SK-N-SH (cell line): ENCODE data around the gene RPS6KB2. TPM values are rescaled to one million over a fixed set of nuclear protein-coding genes. Genes with fewer than 3 reads are reported as not detected.

Experiments used
- CTCF ChIA-PET: fragments of 300-600, 350-600 bp; formaldehyde crosslinking; extraction: SDS; loops from one replicate; lab custom pipeline; 2021; lab: Yijun Ruan, JAX
- POLR2A ChIA-PET: fragments of 350-600 bp; sonication (Branson Sonifier 250); formaldehyde crosslinking; extraction: SDS; loops from one replicate; lab custom pipeline; 2020; ENCODE audit warnings: antibody characterized with exemption, inconsistent platforms; lab: Yijun Ruan, JAX
- DNase-seq: peaks from one replicate; pipeline ENCODE4 v3.0.0; 2012
- H2AFZ ChIP-seq: fragments of 200-600 bp; sonication (generic); 2 replicates; pipeline ENCODE4 v1.8.1; 2016; ENCODE audit warnings: antibody characterized with exemption, mild to moderate bottlenecking, low read depth
- H3F3A ChIP-seq: fragments of 200-600 bp; sonication (generic); replicated peaks from 2 replicates; pipeline ENCODE3; 2016; ENCODE audit warnings: antibody characterized with exemption, mild to moderate bottlenecking; ENCODE audit not compliant: insufficient read depth
- H3K27ac ChIP-seq, 2 experiments: fragments of 200-500 bp in 1 of 2; fragments of 200-600 bp in 1 of 2; sonication (Bioruptor generic) in 1 of 2; sonication (generic), shearing (Covaris generic) in 1 of 2; 2 replicates each; pipeline versions ENCODE4 v1.5.1 to v1.6.1; 2014 to 2016; ENCODE audit warnings: low read depth in 2 of 2, inconsistent platforms in 1 of 2, low read length in 1 of 2, mild to moderate bottlenecking in 1 of 2, mixed read lengths in 1 of 2
- H3K27me3 ChIP-seq: fragments of 200-600 bp; sonication (generic), shearing (Covaris generic); 2 replicates; pipeline ENCODE4 v1.6.1; 2016; ENCODE audit warnings: mixed run types; ENCODE audit not compliant: insufficient read depth
- H3K36me3 ChIP-seq, 2 experiments: fragments of 200-500 bp in 1 of 2; fragments of 200-600 bp in 1 of 2; sonication (Bioruptor generic) in 1 of 2; sonication (generic) in 1 of 2; replicated peaks in 1 of 2; 2 replicates each; pipeline versions ENCODE3 to v1.5.1; 2014 to 2016; ENCODE audit warnings: low read length in 1 of 2, mild to moderate bottlenecking in 1 of 2; ENCODE audit not compliant: insufficient read depth in 2 of 2, control insufficient read depth in 1 of 2
- H3K4me1 ChIP-seq, 2 experiments: fragments of 200-500 bp in 1 of 2; fragments of 200-600 bp in 1 of 2; sonication (Bioruptor generic) in 1 of 2; sonication (generic), shearing (Covaris generic) in 1 of 2; 2 replicates each; pipeline versions ENCODE4 v1.5.1 to v1.6.1; 2014 to 2016; ENCODE audit warnings: low read depth in 1 of 2, low read length in 1 of 2, mixed run types in 1 of 2; ENCODE audit not compliant: insufficient read depth in 2 of 2, control insufficient read depth in 1 of 2
- H3K4me2 ChIP-seq: fragments of 200-600 bp; sonication (generic), shearing (Covaris generic); 2 replicates; pipeline ENCODE4 v1.6.1; 2017; ENCODE audit warnings: mixed run types
- H3K4me3 ChIP-seq, 2 experiments: fragments of 200-500 bp in 1 of 2; fragments of 200-600 bp in 1 of 2; sonication (Bioruptor generic) in 1 of 2; sonication (generic), shearing (Covaris generic) in 1 of 2; 2 replicates each; pipeline versions ENCODE4 v1.5.1 to v1.8.1; 2014 to 2016; ENCODE audit warnings: low read depth in 2 of 2, inconsistent platforms in 1 of 2, low read length in 1 of 2, mild to moderate bottlenecking in 1 of 2, mixed read lengths in 1 of 2, moderate library complexity in 1 of 2
- H3K79me2 ChIP-seq: fragments of 200-600 bp; sonication (generic); 2 replicates; pipeline ENCODE4 v1.8.1; 2017; ENCODE audit warnings: mild to moderate bottlenecking; ENCODE audit not compliant: insufficient read depth
- H3K9ac ChIP-seq: fragments of 200-600 bp; sonication (generic); 2 replicates; pipeline ENCODE4 v1.6.1; 2017; ENCODE audit warnings: mixed run types
- H3K9me2 ChIP-seq: fragments of 200-600 bp; sonication (generic); 2 replicates; pipeline ENCODE4 v1.6.1; 2017; ENCODE audit warnings: mixed run types
- H3K9me3 ChIP-seq: fragments of 200-600 bp; sonication (generic); 2 replicates; pipeline ENCODE4 v1.6.1; 2017; ENCODE audit warnings: mixed run types, mild to moderate bottlenecking, moderate library complexity
- H4K20me1 ChIP-seq: fragments of 200-600 bp; sonication (generic); 2 replicates; pipeline ENCODE4 v1.6.1; 2017; ENCODE audit warnings: mild to moderate bottlenecking, mixed run types; ENCODE audit not compliant: insufficient read depth
- CTCF ChIP-seq: fragments of 200-600 bp; sonication (generic); IDR thresholded peaks from 2 replicates; pipeline ENCODE4 v1.6.1; 2017; ENCODE audit warnings: antibody characterized with exemption, mild to moderate bottlenecking, moderate library complexity
- ELF1 ChIP-seq: IDR thresholded peaks from 2 replicates; pipeline ENCODE4 v1.4.0; 2012
- FOSL2 ChIP-seq: IDR thresholded peaks from 2 replicates; pipeline ENCODE4 v1.4.0; 2012; ENCODE audit warnings: low read depth, mild to moderate bottlenecking, moderate library complexity, borderline replicate concordance
- JUND ChIP-seq: IDR thresholded peaks from 2 replicates; pipeline ENCODE4 v1.4.0; 2012
- MXI1 ChIP-seq: IDR thresholded peaks from 2 replicates; pipeline ENCODE4 v1.6.1; 2012; ENCODE audit warnings: mild to moderate bottlenecking, low read depth, low read length, improper control_type of control experiment
- POLR2AphosphoS5 ChIP-seq: IDR thresholded peaks from 2 replicates; pipeline ENCODE4 v1.6.1; 2012; ENCODE audit warnings: low read depth, low read length
- RAD21 ChIP-seq: IDR thresholded peaks from 2 replicates; pipeline ENCODE4 v1.6.1; 2012; ENCODE audit warnings: mild to moderate bottlenecking, low read length
- RXRA ChIP-seq: IDR thresholded peaks from 2 replicates; pipeline ENCODE4 v1.4.0; 2012; ENCODE audit warnings: low read depth, mild to moderate bottlenecking, borderline replicate concordance
- USF1 ChIP-seq: IDR thresholded peaks from 2 replicates; pipeline ENCODE4 v1.4.0; 2012; ENCODE audit warnings: low read depth, borderline replicate concordance
- ZBTB33 ChIP-seq: IDR thresholded peaks from 2 replicates; pipeline ENCODE4 v1.4.0; 2012; ENCODE audit warnings: low read depth, borderline replicate concordance
- WGBS: methylation state at CpG from one replicate; pipeline ENCODE4 v1.1.6; 2017; ENCODE audit warnings: low lambda C conversion rate; 5-methylcytosine and 5-hydroxymethylcytosine counted together
- polyA plus RNA-seq, 3 experiments: library from polyadenylated mRNA; depleted of rRNA; stranded (reverse); fragments of >200 nt; gene quantifications; 2 replicates each; pipeline ENCODE4 v1.2.3, GENCODE V29; 2012
- TF ChIP-seq, protein P1 (sequence below): fragments of 150-350 bp; IDR thresholded peaks from 2 replicates; pipeline ENCODE4 v1.6.1; 2017; ENCODE audit warnings: antibody characterized with exemption, low read length, low read depth, borderline replicate concordance
- TF ChIP-seq, protein P2 (sequence below): fragments of 150-350 bp; IDR thresholded peaks from 2 replicates; pipeline ENCODE4 v1.6.1; 2016; ENCODE audit warnings: mild to moderate bottlenecking, low read depth, low read length

The RPS6KB2 gene
- polyA plus RNA-seq, 1 of the 3 experiments (the other 2 are of a cell fraction): 52.0 TPM

GRCh38 chr11:67483831-67484665 is 55.8 kb downstream of the RPS6KB2 start (continued):
- TF ChIP-seq ZBTB33 (no peak), USF1 (no peak)
- TF ChIP-seq, protein P1, sequence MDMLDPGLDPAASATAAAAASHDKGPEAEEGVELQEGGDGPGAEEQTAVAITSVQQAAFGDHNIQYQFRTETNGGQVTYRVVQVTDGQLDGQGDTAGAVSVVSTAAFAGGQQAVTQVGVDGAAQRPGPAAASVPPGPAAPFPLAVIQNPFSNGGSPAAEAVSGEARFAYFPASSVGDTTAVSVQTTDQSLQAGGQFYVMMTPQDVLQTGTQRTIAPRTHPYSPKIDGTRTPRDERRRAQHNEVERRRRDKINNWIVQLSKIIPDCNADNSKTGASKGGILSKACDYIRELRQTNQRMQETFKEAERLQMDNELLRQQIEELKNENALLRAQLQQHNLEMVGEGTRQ: no peak
- TF ChIP-seq, protein P2, sequence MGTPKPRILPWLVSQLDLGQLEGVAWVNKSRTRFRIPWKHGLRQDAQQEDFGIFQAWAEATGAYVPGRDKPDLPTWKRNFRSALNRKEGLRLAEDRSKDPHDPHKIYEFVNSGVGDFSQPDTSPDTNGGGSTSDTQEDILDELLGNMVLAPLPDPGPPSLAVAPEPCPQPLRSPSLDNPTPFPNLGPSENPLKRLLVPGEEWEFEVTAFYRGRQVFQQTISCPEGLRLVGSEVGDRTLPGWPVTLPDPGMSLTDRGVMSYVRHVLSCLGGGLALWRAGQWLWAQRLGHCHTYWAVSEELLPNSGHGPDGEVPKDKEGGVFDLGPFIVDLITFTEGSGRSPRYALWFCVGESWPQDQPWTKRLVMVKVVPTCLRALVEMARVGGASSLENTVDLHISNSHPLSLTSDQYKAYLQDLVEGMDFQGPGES: no peak

- H3K36me3 ChIP-seq: peaks cover 0 to 13% of the 10 kb centered on the region in 2 experiments
- H3K9ac ChIP-seq: no peak overlapping the region
- no peaks in the 10 kb centered on the region for H3K27me3 ChIP-seq
- no peaks in the 10 kb centered on the region for H3K9me3 ChIP-seq
- H3K9me2 ChIP-seq: no peaks in the 10 kb centered on the region
- peaks cover 6 to 17% of the 10 kb centered on the region in 2 experiments; a peak in 3 of 4 replicates for H3K4me1 ChIP-seq
- POLR2A ChIA-PET: no interaction called here
- H2AFZ ChIP-seq: no peak overlapping the region
- H3F3A ChIP-seq: peaks cover 2% of the 10 kb centered on the region
- CTCF ChIA-PET: no interaction called here
- 95% methylated on average over 11 of the region's 11 CpGs for WGBS
- no peak overlapping the region for H3K27ac ChIP-seq
- peaks cover 25% of the 10 kb centered on the region for H3K79me2 ChIP-seq
- H3K4me2 ChIP-seq: no peak overlapping the region
- no peaks in the 10 kb centered on the region for H4K20me1 ChIP-seq
- TF ChIP-seq JUND (no peak), ZBTB33 (no peak), RAD21 (no peak), CTCF (no peak), MXI1 (no peak), RXRA (no peak), POLR2AphosphoS5 (no peak), ELF1 (no peak), FOSL2 (no peak)
- H3K4me3 ChIP-seq: no peak overlapping the region
- no peak for DNase-seq
Observed at GRCh38 chr11:67484847-67485311, 56.6 kb downstream of the RPS6KB2 start.
